ENCODE data around the gene ITLN1.

ITLN1 gene

GRCh38 chr1:160865337-160865736 is 19.6 kb downstream of the ITLN1 start:
- TF ChIP-seq, protein P1, sequence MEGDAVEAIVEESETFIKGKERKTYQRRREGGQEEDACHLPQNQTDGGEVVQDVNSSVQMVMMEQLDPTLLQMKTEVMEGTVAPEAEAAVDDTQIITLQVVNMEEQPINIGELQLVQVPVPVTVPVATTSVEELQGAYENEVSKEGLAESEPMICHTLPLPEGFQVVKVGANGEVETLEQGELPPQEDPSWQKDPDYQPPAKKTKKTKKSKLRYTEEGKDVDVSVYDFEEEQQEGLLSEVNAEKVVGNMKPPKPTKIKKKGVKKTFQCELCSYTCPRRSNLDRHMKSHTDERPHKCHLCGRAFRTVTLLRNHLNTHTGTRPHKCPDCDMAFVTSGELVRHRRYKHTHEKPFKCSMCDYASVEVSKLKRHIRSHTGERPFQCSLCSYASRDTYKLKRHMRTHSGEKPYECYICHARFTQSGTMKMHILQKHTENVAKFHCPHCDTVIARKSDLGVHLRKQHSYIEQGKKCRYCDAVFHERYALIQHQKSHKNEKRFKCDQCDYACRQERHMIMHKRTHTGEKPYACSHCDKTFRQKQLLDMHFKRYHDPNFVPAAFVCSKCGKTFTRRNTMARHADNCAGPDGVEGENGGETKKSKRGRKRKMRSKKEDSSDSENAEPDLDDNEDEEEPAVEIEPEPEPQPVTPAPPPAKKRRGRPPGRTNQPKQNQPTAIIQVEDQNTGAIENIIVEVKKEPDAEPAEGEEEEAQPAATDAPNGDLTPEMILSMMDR (IDR thresholded peaks at IDR 0.05; ENCODE audit: unreplicated experiment in 3 of 3): no peak
- Mint-ChIP-seq H3K27ac (no peak overlapping the region), H3K9me3 (no peaks in the 10 kb centered on the region), H3K36me3 (ENCODE audit: low read depth) (no peaks in the 10 kb centered on the region), H3K4me1 (no peaks in the 10 kb centered on the region), H3K27me3 (ENCODE audit: low read depth) (peaks cover 8% of the 10 kb centered on the region), H3K4me3 (no peak overlapping the region)

DNA sequence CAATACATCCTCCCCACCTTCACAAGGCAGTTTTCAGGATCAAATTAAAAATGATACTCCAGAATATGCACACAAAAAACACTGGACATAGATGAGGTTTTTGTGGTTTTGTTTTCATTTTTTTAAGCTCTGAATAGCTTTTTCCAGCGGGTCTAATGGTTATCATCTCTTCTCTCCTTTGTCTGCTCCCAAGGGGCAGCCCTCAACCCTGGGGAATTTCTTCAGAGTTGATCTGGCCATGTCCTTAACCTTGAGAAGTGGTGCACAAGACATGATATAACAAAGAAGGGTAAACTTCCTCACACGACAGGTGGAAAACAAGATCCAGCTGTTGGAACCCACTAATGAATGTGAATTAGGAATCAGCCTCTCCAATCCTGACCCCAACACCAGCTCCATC is 20.8 kb downstream of the ITLN1 start:
- H3K4me3 Mint-ChIP-seq: no peak overlapping the region
- no peaks in the 10 kb centered on the region for H3K9me3 Mint-ChIP-seq
- no peak overlapping the region for H3K27ac Mint-ChIP-seq
- H3K27me3 Mint-ChIP-seq (ENCODE audit: low read depth): peaks cover 8% of the 10 kb centered on the region
- no peaks in the 10 kb centered on the region for H3K4me1 Mint-ChIP-seq
- H3K36me3 Mint-ChIP-seq (ENCODE audit: low read depth): no peaks in the 10 kb centered on the region
- TF ChIP-seq, protein P1 (IDR thresholded peaks at IDR 0.05; ENCODE audit: unreplicated experiment in 3 of 3): no peak

- H3K27ac Mint-ChIP-seq: no peak overlapping the region
- no peak overlapping the region for H3K4me3 Mint-ChIP-seq
- H3K9me3 Mint-ChIP-seq: no peaks in the 10 kb centered on the region
- H3K27me3 Mint-ChIP-seq (ENCODE audit: low read depth): peaks cover 8% of the 10 kb centered on the region
- no peaks in the 10 kb centered on the region for H3K36me3 Mint-ChIP-seq (ENCODE audit: low read depth)
- TF ChIP-seq, protein P1 (IDR thresholded peaks at IDR 0.05; ENCODE audit: unreplicated experiment in 3 of 3): no peak
- H3K4me1 Mint-ChIP-seq: no peaks in the 10 kb centered on the region
These were observed 21.2 kb downstream of the ITLN1 start for GRCh38 chr1:160863774-160864131.

DNA sequence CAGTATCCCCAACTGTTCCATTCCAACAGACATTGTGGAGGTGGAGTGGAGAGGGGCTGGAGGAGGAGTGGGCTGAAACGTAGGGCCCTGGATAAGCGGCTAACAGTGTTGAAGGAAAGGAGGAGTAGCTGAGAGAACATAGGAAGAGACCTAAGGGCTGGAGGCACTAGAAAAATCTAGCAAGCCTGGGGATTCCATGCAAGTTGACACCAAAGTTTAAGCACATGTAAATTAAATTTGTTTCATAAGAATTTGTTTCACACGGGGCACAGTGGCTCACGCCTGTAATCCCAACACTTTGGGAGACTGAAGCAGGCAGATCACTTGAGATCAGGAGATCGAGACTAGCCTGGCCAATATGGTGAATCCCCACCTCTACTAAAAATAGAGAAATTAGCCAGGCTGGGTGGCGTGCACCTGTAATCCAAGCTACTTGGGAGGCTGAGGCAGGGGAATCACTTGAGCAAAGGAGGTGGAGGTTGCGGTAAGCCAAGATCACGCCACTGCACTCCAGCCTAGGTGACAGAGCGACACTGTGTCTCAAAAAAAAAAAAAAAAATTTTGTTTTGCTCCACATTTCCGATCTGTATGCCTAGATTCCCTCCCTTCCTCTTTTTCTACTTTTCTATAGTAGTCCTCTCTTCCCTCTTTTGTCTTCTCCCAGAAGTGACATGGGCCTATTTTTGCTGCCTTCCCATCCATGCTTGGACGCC is 21.8 kb downstream of the ITLN1 start:
- TF ChIP-seq, protein P1 (IDR thresholded peaks at IDR 0.05; ENCODE audit: unreplicated experiment in 3 of 3): no peak
- no peaks in the 10 kb centered on the region for H3K4me1 Mint-ChIP-seq
- H3K27me3 Mint-ChIP-seq (ENCODE audit: low read depth): peaks cover 8% of the 10 kb centered on the region
- H3K27ac Mint-ChIP-seq: no peak overlapping the region
- H3K9me3 Mint-ChIP-seq: no peaks in the 10 kb centered on the region
- H3K36me3 Mint-ChIP-seq (ENCODE audit: low read depth): no peaks in the 10 kb centered on the region
- no peak overlapping the region for H3K4me3 Mint-ChIP-seq

- Mint-ChIP-seq H3K4me1 (no peaks in the 10 kb centered on the region), H3K9me3 (no peaks in the 10 kb centered on the region), H3K27ac (no peak within 1 kb of the TSS), H3K27me3 (ENCODE audit: low read depth) (peaks cover 8% of the 10 kb centered on the region), H3K36me3 (ENCODE audit: low read depth) (no peaks in the 10 kb centered on the region), H3K4me3 (no peak within 1 kb of the TSS)
- TF ChIP-seq, protein P1 (IDR thresholded peaks at IDR 0.05; ENCODE audit: unreplicated experiment in 3 of 3): no peak
These were observed 22.5 kb downstream of the ITLN1 start, which contains the start of gene CD244 for GRCh38 chr1:160862203-160863060. CD244 (minus strand) TSS chr1:160862887; CDS start chr1:160862677, 210 bp downstream.

Measured in nephron (organoid).